NCI-H69 (cell line): Measurements from ENCODE around the gene RYR2.
"Not testable (repeated sequence)": the region's sequence is repeated elsewhere in the genome, so short reads cannot be mapped to it uniquely, and the experiment has no call there.

ENCODE experiments used
- DNase-seq: peaks from one replicate; lab custom pipeline; 2025; lab: John Stamatoyannopoulos, UW

The RYR2 gene

DNA sequence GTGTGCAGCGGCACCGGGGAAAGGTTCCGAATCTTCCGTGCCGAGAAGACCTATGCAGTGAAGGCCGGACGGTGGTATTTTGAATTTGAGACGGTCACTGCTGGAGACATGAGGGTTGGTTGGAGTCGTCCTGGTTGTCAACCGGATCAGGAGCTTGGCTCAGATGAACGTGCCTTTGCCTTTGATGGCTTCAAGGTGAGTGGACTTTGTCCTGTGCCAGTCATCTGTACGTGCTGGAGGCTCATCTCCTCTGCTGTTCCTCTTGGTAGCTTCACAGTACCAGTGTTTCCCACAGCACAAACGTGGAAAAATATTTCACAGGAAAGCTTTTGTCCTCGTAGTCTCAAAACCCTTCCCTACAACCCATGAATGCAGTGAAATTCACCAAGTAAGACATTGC lies 524.6 kb downstream of the RYR2 start:
- DNase-seq: no peak

DNA sequence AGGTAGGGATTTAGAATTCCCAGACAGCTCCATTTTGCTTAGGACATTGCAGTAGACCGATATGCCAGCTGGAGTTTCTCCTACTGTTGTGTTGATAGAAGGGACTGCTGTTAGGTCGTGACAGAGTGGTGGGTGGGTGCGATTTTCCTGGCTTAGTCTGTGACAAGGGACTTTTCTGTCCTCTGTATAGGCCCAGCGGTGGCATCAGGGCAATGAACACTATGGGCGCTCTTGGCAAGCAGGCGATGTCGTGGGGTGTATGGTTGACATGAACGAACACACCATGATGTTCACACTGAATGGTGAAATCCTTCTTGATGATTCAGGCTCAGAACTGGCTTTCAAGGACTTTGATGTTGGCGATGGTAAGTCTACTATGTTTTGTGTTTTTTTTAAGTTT lies 527.0 kb downstream of the RYR2 start:
- DNase-seq: no peak

DNA sequence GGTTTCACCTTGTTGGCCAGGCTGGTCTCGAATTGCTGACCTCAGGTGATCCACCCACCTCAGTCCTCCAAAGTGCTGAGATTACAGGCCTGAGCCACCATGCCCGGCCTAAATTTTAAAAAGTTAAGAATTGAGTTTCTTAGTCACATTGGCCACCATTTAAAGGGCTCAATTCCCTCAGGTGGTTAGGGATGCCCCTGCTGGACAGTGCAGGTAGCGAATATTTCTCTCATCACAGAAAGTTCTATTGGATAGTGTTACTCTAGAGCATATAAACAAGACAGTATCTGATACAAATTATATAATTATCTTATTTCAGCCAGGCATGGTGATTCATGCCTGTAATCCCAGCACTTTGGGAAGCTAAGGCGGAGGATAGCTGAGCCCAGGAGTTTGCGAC lies 528.5 kb downstream of the RYR2 start:
- no peak for DNase-seq

DNA sequence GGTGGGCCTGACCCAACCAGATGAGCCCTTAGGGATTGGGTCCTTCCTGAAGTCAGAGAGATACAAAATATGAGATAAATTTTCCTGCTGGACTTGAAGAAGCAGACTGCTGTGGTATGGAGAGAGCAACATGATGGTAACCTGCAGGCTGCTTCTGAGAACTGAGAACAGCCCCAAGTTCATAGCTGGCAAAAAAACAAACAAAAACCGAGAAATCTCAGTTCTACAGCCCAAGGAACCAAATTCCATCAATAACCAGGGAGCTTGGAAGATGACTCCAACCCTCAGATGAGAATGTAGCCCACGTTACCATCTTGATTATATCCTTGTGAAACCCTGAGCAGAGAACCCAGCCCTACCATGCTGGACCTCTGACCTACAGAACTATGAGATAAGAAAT lies 532.6 kb downstream of the RYR2 start:
- no peak for DNase-seq

DNA sequence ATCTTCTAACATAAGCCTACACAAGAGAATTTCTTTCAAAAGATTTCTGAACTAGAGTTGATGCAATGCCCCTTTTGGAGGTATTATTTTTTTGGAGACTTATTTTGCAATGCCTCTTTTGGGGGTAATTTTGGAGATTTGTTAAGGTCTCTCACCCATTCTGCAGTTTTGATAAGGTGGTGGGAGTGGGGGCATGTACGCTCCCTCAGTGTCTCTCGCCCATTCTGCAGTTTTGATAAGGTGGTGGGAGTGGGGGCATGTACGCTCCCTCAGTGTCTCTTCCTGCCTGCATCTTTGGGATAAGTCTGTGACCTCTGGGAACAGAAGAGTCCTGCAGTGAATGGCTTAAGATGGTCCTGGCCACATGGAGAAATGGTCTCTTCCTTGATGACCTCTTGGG lies 536.6 kb downstream of the RYR2 start:
- DNase-seq: no peak

DNA sequence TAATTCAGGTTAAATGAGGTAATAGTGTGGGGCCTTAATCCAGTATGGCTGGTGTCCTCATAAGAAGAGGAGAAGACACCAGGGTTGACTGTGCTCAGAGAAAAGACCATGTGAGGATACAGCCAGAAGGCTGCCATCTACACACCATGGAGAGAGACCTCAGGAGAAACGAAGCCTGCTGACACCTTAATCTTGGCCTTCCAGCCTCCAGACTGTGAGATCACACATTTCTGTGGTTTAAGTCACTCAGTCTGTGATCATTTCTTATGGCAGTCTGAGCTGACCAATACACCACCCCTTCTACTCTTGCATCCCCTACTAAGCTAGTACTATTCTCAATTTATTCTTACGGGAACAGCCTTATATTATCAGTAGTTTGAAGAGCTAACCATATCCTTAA lies 538.7 kb downstream of the RYR2 start:
- DNase-seq: no peak

DNA sequence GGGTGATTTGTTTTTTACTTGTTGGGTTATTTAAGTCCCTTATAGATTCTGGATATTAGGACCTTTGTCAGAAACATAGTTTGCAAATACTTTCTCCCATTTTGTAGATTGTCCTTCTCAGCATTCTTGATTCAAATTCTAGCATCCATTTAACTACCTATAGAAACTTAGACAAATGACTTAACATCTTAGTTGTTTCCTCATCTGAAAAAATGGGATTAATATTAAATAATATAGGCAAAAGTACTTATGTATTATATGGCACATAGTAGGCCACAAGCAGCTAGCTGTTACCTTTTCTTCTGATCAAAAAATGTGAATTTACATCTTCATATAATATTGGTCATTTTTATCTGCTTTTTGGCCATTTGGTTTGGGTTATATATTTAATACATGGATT lies 541.3 kb downstream of the RYR2 start:
- DNase-seq: no peak

DNA sequence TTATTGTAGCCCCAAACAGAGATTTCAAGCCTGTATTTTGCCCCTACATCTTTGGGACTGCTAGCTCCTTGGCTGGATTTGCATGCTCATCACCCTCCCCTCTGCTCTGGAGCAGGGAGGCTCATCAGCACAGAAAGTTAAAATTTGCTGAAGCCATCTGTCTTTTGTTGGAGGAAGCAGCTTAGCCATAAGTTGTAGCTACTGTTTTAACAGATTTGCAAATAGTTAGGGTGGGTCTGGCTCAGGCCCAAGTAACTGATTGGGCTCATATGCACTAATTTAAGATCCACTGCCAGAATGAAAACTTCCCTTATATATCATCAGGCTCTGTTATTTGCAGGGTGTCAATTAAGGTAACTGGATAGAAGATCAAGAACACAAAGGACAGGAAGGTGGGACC lies 541.8 kb downstream of the RYR2 start:
- DNase-seq: no peak

DNA sequence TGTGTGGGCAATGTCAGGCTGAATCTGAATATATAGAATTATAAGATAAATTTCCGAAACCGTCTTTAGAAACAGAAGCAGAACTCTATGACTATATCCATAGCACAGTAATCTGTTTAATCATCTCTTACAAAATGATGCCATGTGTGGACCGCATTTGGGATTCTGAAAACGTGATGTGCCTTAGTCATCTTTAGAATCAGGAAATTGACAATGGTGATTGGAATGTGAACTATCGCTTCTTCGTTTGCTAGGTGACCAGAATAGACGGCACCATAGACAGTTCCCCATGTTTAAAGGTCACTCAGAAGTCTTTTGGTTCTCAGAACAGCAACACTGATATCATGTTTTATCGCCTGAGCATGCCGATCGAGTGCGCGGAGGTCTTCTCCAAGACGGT lies 548.4 kb downstream of the RYR2 start:
- DNase-seq: no peak

DNA sequence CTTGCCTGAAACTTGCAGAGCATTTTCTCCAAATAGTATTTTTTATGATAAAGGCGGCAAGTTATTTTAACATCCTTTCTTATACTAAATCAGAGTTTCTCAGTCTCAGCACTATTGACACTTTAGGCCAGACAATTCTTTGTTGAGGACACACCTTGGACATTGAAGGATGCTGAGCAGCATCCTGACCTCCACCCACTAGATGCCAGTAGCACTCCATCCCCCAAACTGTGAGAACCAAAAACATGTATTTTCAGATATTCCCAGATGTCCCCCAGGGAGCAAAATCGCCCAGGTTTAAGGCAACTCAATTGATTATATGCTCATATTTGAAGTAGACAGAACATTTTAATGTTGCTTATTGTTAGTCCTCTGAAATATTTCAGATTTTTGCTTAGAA lies 549.4 kb downstream of the RYR2 start:
- DNase-seq: no peak

DNA sequence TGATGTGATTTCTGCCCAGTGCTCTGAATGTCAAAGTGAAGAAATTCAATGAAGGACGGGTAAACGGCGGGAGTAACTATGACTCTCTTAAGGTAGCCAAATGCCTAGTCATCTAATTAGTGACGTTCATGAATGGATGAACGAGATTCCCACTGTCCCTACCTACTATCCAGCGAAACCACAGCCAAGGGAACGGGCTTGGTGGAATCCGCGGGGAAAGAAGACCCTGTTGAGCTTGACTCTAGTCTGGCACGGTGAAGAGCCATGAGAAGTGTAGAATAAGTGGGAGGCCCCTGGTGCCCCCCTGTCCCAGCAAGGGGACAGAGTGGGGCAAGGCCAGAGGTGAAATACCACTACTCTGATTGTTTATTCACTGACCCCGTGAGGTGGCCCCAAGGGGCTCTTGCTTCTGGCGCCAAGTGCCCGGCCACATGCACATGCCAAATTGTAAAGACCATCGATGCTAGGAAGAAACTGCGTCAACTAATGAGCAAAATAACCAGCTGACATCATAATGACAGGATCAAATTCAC lies 561.1 kb downstream of the RYR2 start:
- not testable (repeated sequence) for DNase-seq

DNA sequence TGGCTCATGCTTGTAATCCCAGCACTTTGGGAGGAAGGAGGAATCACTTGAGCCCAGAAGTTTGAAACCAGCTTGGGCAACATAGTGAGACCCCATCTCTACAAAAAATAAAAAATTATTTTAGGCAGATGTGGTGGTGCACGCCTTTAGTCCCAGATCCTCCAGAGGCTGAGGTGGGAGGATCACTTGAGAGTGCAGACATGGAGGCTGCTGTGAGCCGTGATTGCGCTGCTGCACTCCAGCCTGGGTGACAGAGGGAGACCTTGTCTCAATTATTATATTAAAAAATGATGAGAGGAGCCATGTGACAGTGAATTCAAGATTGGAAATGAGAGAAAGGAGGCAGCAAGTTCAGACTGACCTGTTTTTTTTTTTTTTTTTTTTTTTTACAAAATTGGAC lies 566.4 kb downstream of the RYR2 start:
- DNase-seq: no peak

DNA sequence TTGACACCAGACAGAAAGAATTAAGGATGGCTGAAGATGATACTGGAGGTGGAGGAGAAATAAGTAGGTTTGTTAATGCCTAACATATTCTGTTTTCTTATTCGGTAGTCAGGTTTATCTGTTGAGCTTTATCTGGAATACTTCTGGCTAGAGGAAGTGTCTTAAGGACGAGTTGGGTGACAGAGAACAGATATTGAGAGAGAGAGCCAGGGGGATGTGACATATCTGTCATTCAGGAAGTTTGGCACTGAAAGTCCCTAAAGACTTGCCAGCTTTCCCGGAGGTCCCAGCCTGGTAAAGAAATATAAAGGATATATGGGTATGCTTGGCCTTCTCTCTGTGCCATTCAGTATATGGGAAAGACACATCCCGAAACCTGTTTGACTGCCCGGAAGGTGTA lies 568.2 kb downstream of the RYR2 start:
- DNase-seq: no peak

DNA sequence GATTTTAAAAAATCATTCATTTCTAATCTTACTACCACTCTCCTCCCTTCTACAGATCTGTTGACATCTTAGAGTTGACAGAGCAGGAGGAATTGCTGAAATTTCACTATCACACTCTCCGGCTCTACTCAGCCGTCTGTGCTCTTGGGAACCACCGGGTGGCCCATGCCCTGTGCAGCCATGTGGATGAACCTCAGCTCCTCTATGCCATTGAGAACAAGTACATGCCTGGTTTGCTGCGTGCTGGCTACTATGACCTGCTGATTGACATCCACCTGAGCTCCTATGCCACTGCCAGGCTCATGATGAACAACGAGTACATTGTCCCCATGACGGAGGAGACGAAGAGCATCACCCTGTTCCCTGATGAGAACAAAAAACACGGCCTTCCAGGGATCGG lies 572.0 kb downstream of the RYR2 start:
- no peak for DNase-seq

DNA sequence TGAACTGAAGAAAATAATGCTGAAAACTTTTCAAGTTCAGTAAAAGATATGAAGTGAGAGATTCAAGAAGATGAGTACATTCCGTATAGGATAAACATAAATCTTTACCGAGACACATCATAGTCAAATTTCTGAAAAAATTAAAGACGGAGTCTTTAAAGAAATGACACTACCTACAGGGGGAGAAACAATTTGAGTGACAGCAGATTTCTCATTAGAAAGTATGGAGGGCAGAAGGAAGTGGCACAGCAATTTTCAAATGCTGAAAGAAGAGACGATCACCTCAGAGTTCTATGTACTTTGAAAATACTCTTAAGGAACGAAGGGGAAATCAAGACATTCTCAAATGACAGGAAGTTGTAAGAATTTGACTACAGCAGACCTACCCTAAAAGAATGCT lies 577.6 kb downstream of the RYR2 start:
- DNase-seq: no peak

DNA sequence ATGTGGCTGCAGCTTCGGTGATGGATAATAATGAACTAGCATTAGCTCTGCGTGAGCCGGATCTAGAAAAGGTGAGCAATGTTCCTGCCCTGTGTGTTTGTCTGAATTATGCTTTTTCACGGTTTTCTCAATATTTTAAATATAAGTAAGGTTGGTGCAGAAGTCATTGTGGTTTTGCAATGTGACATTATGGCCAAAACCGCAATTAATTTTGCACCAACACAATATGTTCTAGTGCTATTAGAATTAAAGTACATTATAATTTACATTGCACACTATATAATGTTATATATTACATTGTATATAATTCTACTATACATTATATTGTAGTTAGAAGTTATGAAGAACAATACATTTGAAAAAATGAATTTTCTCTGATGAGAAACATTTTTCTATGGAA lies 592.9 kb downstream of the RYR2 start:
- no peak for DNase-seq

DNA sequence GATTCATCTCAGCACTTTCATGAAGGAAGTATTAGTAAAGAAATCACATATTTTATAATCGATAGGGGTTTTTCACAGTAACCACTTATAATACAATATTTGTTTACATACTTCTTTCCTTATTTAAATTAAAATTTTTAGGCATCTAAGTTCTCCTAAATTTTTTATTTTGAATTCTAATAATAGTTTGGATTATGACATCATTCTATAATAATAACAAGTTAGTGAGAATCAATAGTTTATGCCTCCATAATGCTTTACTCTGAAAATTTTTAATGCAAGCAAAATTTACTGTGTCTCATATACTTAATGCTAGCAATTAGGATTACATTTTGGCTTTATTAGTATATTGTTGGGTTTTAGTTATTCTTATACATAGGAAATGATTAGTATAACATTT lies 596.6 kb downstream of the RYR2 start:
- DNase-seq: no peak

DNA sequence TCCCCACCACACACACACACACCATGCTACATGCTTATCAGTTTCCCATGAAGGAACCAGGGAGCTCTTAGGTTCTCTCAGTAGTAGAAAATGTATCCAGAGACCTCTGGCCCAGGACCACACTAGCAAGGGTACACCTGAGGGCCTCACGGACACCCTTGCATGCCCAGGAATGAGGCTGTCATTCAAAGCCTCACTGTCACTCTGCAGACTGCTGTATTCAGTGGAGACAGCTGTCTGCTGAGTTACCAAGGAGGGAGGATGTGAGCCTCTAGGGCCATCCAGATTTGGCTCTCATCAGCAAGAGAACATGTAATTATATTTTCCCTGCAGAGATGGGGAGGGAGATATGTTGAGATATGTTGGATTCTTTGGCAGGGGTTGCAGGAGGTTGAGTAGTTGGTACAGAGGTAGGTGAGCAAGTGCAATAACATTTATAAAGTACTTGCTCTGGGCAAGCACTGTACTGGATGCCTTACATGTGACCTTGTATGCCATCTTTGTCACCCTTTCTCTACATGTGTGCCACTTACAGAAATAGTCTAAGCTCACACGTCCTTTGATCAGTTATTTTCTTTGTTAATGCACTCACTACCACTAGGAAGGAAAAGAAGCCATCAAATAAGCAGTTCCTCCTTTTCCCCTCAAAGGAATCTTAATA lies 598.2 kb downstream of the RYR2 start:
- no peak for DNase-seq

DNA sequence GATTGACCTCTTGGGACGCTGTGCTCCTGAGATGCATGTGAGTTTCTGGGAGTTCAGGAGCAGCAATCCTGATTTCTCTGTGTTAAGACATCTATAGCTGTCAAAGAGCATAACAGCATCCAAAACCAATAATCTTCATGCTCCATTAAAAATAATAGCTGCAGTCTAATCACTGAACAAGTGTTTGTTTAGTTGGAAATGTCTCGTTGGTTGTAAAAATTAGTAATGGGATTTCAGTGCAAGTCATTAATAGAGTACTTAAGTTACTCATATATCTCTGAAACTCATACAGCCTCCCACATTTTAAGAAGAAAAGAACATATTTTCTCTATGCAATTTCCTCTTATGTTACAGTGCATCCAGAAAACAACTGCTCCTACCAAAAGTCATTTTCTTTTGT lies 599.0 kb downstream of the RYR2 start:
- no peak for DNase-seq

DNA sequence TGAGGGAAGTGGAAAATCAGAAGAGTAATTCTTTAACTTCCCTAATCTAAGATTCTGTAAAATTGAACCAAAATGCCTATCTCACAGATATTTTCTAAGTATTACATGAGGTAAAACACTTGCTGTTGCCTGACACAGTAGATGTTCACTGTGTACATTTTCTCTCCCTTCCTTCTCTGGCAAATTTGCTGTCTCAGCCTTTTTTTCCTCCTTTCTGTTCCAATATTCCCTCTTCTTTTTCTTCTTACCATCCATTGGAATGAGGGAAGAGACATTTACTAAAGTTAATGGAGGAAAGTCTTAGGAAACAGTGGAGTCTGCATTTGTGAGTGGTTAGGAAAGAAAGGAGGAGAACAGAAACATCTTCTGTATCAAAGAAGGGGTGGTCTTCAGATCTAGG lies 608.8 kb downstream of the RYR2 start:
- DNase-seq: no peak

DNA sequence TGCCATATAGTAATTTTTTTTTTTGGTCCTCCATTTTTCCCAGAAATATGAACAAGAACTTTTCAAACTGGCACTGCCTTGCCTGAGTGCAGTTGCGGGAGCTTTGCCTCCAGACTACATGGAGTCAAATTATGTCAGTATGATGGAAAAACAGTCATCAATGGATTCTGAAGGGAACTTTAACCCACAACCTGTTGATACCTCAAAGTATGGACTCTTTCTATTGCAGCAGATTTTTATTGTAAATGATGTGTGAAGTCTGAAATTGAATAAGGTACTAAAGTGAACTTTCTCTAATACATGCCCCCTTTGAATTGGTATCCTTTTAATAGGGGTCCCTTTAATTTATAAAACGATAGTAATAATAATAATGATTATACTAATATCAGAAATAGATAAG lies 613.8 kb downstream of the RYR2 start:
- no peak for DNase-seq

DNA sequence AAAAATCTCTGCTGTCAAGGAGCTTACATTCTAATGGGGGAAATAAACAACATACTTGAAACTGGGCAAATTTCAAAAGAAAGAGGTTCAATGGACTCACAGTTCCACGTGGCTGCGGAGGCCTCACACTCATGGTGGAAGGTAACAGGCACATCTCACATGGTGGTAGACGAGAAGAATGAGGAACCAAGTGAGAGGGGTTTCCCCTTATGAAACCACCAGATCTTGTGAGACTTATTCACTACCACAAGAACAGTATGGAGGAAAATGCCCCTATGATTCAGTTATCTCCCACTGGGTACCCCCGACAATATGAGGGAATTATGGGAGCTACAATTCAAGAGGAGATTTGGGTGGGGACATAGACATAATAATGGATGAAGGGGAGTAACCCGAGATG lies 622.4 kb downstream of the RYR2 start:
- no peak for DNase-seq

DNA sequence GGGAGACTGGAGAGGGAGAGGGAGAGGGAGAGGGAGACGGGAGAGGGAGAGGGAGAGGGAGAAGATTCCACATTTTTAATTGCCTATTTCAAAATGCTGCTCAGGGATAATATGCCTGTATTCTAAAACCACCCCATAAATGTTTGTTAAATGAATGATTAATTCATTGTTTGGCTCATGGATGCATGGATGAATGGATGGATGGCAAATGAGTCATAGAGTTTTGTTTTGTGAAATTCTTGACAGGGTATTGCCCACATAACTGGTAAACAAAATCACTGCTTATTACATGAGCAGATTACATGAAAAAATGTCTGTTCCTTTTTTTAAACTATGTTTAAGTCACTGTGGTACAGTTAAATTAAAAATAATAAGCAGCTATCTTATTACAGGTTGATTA lies 628.3 kb downstream of the RYR2 start:
- DNase-seq: no peak

DNA sequence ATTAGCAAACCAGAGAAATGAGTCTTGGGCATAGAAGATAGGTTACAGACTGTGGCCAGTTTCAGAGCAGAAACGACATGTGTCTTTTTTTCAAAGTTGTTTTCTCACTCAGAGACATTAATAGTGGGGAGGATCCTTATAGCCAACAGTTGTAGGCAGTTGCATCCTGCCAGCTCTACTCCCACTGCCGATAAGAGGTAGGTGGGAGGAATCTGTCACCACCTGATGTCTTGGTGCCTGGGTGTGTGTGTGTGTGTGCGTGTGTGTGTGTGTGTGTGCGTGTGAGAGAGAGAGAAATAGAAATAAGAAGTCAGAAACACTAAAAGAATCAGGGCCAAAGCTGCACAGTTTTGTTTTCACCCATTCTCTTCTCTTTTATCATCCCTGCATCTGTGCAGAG lies 629.3 kb downstream of the RYR2 start:
- DNase-seq: no peak

DNA sequence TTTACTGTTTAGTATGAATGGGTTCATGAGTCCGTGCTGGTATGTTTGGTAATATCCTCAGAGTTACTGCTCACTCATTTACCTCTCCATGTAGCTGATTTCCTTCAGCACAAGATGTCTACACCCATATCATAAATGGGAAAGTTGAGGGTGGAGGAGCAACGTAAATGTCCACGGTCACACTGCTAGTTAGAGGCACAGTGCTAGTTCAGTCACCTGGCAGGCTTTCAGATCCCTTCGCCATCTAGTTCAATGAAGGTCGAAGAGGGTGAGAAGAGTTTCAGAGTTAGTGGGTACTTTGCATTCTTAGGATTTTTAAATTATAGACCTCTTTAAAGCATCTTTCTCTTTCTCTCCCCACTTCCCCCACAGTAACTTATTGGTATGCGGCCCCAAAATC lies 630.0 kb downstream of the RYR2 start:
- DNase-seq: no peak
